Coronary artery (tissue), 2 donors: Measurements from ENCODE around the gene ABCB4.

ENCODE experiments used
- DNase-seq: peaks from one replicate; pipeline ENCODE4 v3.0.0-alpha.2; 2017; ENCODE audit warnings: low spot score
- H3K27ac ChIP-seq, 2 donors: fragments of 200-600 bp; sonication (generic); one replicate each; pipeline ENCODE4 v1.5.1; 2016 to 2019
- H3K4me3 ChIP-seq: fragments of 200-600 bp; sonication (generic); 2 replicates; pipeline ENCODE4 v1.5.1; 2016; ENCODE audit warnings: mild to moderate bottlenecking, moderate library complexity
- CTCF ChIP-seq: fragments of 200-600 bp; sonication (generic); IDR thresholded peaks from one replicate; pipeline ENCODE4 v1.5.1; 2019; ENCODE audit warnings: antibody characterized with exemption

The ABCB4 gene

GRCh38 chr7:87424075-87424474, 51.4 kb downstream of the ABCB4 start:
- DNase-seq: no peak
- H3K4me3 ChIP-seq: no peak overlapping the region

GRCh38 chr7:87420173-87420572, 55.3 kb downstream of the ABCB4 start:
- Histone ChIP-seq H3K27ac (no peak overlapping the region), H3K4me3 (no peak overlapping the region)
- TF ChIP-seq CTCF: no peak
- DNase-seq: no peak

More at GRCh38 chr7:87424075-87424474, 51.4 kb downstream of the ABCB4 start:
- no peak overlapping the region for H3K27ac ChIP-seq
- no peak for TF ChIP-seq CTCF

- no peak for DNase-seq
- peak; percentile 54 for TF ChIP-seq CTCF
- Histone ChIP-seq H3K27ac (no peak overlapping the region), H3K4me3 (no peak overlapping the region)
Observed at GRCh38 chr7:87416682-87417587, 58.5 kb downstream of the ABCB4 start.

- no peak for DNase-seq
- Histone ChIP-seq H3K27ac (peak overlapping the region in 1 of 2 donors; percentile 42), H3K4me3 (no peak overlapping the region)
- no peak for TF ChIP-seq CTCF
Observed at GRCh38 chr7:87414794-87415188, 60.7 kb downstream of the ABCB4 start.

- DNase-seq: no peak
- Histone ChIP-seq H3K27ac (peak overlapping the region; percentile 12 to 58), H3K4me3 (no peak overlapping the region)
- TF ChIP-seq CTCF: no peak
Observed at GRCh38 chr7:87413951-87414793, 61.3 kb downstream of the ABCB4 start.

GRCh38 chr7:87413029-87413428, 62.5 kb downstream of the ABCB4 start:
- Histone ChIP-seq H3K27ac (peak overlapping the region in 1 of 2 donors; percentile 58), H3K4me3 (no peak overlapping the region)
- DNase-seq: no peak
- TF ChIP-seq CTCF: no peak
